K562 (cell line): ENCODE data around the gene LRRIQ4. TPM values are rescaled to one million over a fixed set of nuclear protein-coding genes. Genes with fewer than 3 reads are reported as not detected.
A peak's percentile ranks its signal among the peaks of the same experiment; 100 is the strongest.

Experiments
- ARNT ChIP-seq, 2 experiments: fragments of 450-650 bp; IDR thresholded peaks; 2 replicates each; pipeline ENCODE4 v1.6.1; 2016; ENCODE audit warnings: mild to moderate bottlenecking in 1 of 2
- BCOR ChIP-seq: fragments of 450-650 bp; IDR thresholded peaks from 2 replicates; pipeline ENCODE4 v1.6.1; 2016
- CBFB ChIP-seq: sonication (generic); formaldehyde crosslinking; IDR thresholded peaks from 2 replicates; pipeline ENCODE4 v1.4.0; 2020; ENCODE audit warnings: mild to moderate bottlenecking, missing genetic modification reagents
- E4F1 ChIP-seq: fragments of 250-450 bp; sonication (Bioruptor Pico); IDR thresholded peaks from 2 replicates; pipeline ENCODE4 v1.5.0; 2021; ENCODE audit warnings: mild to moderate bottlenecking, borderline replicate concordance
- ETV1 ChIP-seq: fragments of 450-650 bp; conservative IDR thresholded peaks from 2 replicates; pipeline ENCODE4 v1.6.1; 2016; ENCODE audit warnings: missing genetic modification characterization, control low read depth, low read depth, missing compliant biosample characterization
- IFI16 ChIP-seq: fragments of 250-450 bp; sonication (Bioruptor Pico); IDR thresholded peaks from 2 replicates; pipeline ENCODE4 v2.1.2; 2022; ENCODE audit warnings: mild to moderate bottlenecking, inconsistent platforms
- NFATC3 ChIP-seq: fragments of 450-650 bp; IDR thresholded peaks from 2 replicates; pipeline ENCODE4 v1.6.1; 2017; ENCODE audit warnings: mild to moderate bottlenecking
- RBM15 ChIP-seq: fragments of 200-400 bp; formaldehyde crosslinking; IDR thresholded peaks from 2 replicates; pipeline ENCODE4 v1.6.1; 2018; ENCODE audit warnings: mild to moderate bottlenecking, low read length, moderate library complexity; ENCODE audit not compliant: insufficient read depth
- SIN3A ChIP-seq, 2 experiments: fragments of 150-350 bp in 1 of 2; IDR thresholded peaks; 2 replicates each; pipeline ENCODE4 v1.6.1; 2011 to 2016; ENCODE audit warnings: borderline replicate concordance in 2 of 2, low read depth in 2 of 2, low read length in 2 of 2, mild to moderate bottlenecking in 2 of 2, moderate library complexity in 2 of 2; ENCODE audit not compliant: control insufficient read depth in 1 of 2
- SLC30A9 ChIP-seq: fragments of 250-450 bp; sonication (Bioruptor Pico); IDR thresholded peaks from 2 replicates; pipeline ENCODE4 v1.8.0; 2022; ENCODE audit warnings: mild to moderate bottlenecking, moderate library complexity
- TBP ChIP-seq: optimal IDR thresholded peaks from 2 replicates; pipeline ENCODE3; 2011; ENCODE audit warnings: low read depth, low read length, improper control_type of control experiment
- ZBTB26 ChIP-seq: fragments of 450-650 bp; formaldehyde crosslinking; IDR thresholded peaks from 2 replicates; pipeline ENCODE4 v1.4.0; 2022; ENCODE audit warnings: missing genetic modification characterization
- ZFX ChIP-seq: sonication (generic); formaldehyde crosslinking; IDR thresholded peaks from 2 replicates; pipeline ENCODE4 v1.8.0; 2022; ENCODE audit warnings: mild to moderate bottlenecking, missing genetic modification reagents, moderate library complexity
- ZNF146 ChIP-seq: IDR thresholded peaks from one replicate; pipeline ENCODE4 v1.6.1; 2018; ENCODE audit warnings: missing compliant biosample characterization; ENCODE audit not compliant: unreplicated experiment
- ZNF518B ChIP-seq: fragments of 250-450 bp; sonication (Bioruptor Pico); IDR thresholded peaks from 2 replicates; pipeline ENCODE4 v1.5.0; 2021; ENCODE audit warnings: mild to moderate bottlenecking, moderate library complexity
- ZNF592 ChIP-seq: fragments of 450-650 bp; IDR thresholded peaks from 2 replicates; pipeline ENCODE4 v1.6.1; 2017; ENCODE audit warnings: antibody characterized with exemption, mild to moderate bottlenecking
- polyA plus RNA-seq, 8 experiments: library from polyadenylated mRNA; depleted of rRNA in 4 of 8; stranded (reverse) in 5 of 8; unstranded in 3 of 8; fragments of >200 nt; fragmentation: Nextera tagmentation in 2 of 8; fragmentation: Illumina TruSeq in 1 of 8; extraction: Ambion mirVana in 2 of 8; extraction: Trizol in 1 of 8; gene quantifications; 2 replicates each; pipeline versions ENCODE4 v1.2.1 to v1.2.3, GENCODE V29; 2011 to 2014; ENCODE audit warnings: inconsistent platforms in 1 of 8, missing spikeins in 1 of 8
- total RNA-seq, 7 experiments: library from RNA; depleted of rRNA in 6 of 7; stranded (reverse); fragments of >200 nt in 6 of 7; fragmentation: Illumina TruSeq in 2 of 7; extraction: Trizol in 2 of 7; gene quantifications; 2 replicates each; pipeline versions ENCODE4 v1.2.1 to v1.2.3, GENCODE V29; 2011 to 2021; ENCODE audit warnings: low replicate concordance in 1 of 7

The LRRIQ4 gene
- total and polyA plus RNA-seq, 9 of the 15 experiments (the other 6 are each of a cell fraction or from before 2014, with no cell fraction given) = not detected

GRCh38 chr3:169764882-169765612 is 47.6 kb upstream of the LRRIQ4 start, which contains the start of gene TERC (continued):
- TF ChIP-seq ZBTB26 (CRISPR knock-in tag) (0 out of 2 replicates have a peak, but pooled peaks have one; percentile 28), ETV1 (tag) (peak; percentile 74), RBM15 (no peak), ZNF518B (CRISPR knock-in tag) (no peak), CBFB (no peak), TBP (peak; percentile 96), SIN3A (IDR thresholded peaks at IDR 0.05; ENCODE audit: borderline replicate concordance in 2 of 2, control insufficient read depth in 1 of 2, low read depth in 2 of 2, low read length in 2 of 2) (no peak), ARNT (IDR thresholded peaks at IDR 0.05) (no peak), ZNF146 (no peak), E4F1 (CRISPR knock-in tag) (peak; percentile 63; the same call in 1 of the 2 replicates), ZNF592 (no peak), ZFX (CRISPR knock-in tag) (peak; percentile 79), SLC30A9 (no peak), NFATC3 (no peak), IFI16 (CRISPR knock-in tag) (no peak), BCOR (0 out of 2 replicates have a peak, but pooled peaks have one; percentile 26)
